Stimulated activated CD8-positive, alpha-beta memory T cell treated with anti-CD3 and anti-CD28 coated beads, Interleukin-7, amount 100 ng/mL, for 48 hours (primary cell): ENCODE results near the gene CD48.
"Not testable (repeated sequence)": the region's sequence is repeated elsewhere in the genome, so short reads cannot be mapped to it uniquely, and the experiment has no call there.

ENCODE experiments used
- DNase-seq, 2 donors: peaks; one replicate each; pipeline ENCODE4 v3.0.0-alpha.2; 2020; ENCODE audit warnings: low read depth in 1 of 2; ENCODE audit errors: extremely low read depth in 1 of 2

The CD48 gene

DNA sequence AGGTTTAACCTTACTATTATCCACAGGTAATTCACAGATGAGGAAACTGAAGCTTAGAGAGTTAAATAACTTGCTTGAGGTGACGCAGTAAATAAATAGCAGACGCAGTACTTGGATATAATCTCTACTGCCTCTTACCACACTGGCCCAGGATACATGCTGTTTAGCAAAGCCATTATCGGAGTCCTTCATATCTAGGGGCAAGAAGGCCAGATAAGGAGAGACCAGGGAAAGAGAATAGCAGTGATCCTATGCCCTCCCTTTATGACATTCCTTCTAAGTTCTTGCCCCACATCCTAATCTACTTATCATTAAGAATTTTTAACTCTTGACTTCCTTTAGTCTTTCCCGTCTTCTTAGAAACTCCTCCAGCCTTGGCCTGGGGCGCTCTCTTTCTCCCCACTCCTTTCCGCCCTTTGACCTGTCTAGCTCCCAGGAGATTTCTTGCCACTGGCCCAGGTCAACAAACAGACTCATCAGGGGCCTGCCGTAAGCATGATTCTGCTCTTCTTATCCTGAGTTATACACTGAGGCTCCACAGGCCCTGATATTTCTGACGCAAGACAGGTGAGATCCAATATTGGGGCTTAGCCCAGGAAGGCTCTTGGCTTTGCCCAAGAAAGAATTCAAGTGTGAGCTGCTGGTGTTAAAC is 53.3 kb downstream of the CD48 start:
- DNase-seq: no peak

DNA sequence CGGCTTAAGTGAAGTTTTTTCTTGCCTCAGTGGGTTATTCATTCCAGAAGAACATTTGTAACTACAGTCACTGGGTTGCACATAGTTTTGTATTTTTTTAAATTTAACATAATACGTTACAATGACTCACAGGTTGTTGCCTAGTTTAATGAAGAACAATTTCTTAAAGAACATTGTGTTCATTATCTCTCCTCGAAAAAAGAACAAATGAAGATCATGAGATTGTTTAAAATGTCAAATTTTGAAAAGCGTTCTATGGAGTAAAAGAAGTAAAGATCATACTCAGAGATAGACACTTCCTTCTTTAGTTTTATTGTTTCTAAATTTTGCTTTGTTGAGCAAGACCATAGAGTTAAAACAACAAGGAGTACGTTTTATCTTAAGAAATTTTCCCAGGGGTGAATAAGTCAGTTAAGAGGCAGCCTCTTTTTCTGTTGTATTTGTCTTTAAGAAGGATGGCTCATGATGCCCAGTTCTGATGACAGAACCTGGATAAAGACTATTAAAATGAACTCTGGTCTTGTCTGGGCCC is 54.3 kb downstream of the CD48 start:
- no peak for DNase-seq

DNA sequence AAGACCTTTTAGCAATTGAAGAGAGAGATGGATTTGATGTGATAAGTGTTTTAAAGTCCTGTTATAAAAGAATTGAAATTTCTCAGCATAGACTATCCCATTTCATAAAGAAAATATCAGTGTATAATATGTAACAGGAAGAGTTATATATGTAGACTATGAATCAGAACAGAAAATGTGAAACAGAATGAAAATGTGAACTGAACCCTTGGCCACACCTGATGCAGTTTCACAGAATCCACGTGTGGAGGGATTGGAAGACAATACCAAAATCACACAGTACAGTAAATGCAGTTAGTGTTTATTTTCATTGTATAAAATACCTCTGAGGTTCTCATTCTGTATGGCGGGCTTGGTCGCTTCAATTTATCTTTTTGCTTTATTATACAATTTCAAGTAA is 54.9 kb downstream of the CD48 start:
- no peak for DNase-seq

DNA sequence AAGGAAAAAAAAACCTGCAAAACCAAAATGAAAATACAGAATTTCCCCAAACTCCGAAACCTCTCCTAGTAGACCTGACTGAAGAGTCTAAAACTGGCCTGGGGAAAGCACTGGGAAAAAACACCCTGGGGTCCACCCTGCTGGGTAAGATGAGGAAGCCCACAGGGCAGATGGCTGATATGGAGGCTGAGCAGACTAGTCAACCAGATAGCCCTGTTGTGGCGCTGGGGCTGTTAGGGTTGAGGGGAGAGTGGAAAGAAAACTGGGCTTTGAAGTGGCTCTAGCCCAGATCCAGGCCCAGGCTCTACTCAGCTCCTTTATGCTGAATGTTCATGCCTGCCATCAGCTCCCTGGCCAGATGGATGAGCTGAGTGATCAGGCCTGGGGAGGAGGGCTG is 58.0 kb downstream of the CD48 start:
- DNase-seq: no peak

DNA sequence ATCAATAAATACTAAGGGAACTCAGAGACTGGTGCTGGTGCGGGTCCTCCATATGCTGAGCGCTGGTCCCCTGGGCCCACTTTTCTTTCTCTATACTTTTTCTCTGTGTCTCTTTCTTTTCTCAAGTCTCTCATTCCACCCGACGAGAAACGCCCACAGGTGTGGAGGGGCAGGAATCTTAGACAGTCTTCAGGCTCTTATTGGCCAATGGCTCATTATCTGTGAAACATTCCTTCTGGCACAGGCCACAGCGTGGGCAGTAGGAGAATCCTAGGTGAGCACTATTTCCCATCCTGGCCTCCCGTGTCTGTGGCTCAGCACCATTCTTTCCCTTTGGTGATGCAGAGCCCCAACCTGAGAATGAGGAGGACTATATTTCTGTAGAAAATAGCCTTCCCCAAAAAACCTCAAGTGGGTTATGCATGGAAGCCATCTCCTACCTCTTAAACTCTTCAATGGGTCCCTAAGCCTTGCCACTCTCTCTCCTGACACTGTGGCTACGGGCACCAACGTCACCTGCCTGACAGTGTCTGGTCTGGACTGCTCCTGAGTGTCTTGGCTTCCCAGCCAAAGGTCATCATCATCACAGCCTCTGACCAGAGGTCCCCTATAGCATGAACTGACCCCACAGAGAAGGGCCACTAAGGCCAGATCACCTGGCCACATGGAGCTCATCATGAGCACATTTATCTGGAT is 58.5 kb downstream of the CD48 start:
- DNase-seq: no peak

DNA sequence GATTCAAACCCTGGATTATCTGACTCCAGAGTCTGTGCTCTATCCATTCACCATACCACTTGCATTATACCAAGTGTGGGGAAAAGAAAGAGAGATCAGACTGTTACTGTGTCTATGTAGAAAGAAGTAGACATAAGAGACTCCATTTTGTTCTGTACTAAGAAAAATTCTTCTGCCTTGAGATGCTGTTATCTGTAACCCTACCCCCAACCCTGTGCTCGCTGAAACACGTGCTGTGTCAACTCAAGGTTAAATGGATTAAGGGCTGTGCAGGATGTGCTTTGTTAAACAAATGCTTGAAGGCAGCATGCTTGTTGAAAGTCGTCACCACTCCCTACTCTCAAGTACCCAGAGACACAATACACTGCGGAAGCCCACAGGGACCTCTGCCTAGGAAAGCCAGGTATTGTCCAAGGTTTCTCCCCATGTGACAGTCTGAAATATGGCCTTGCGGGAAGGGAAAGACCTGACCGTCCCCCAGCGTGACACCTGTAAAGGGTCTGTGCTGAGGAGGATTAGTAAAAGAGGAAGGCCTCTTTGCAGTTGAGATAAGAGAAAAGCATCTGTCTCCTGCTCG is 59.5 kb downstream of the CD48 start:
- not testable (repeated sequence) for DNase-seq

DNA sequence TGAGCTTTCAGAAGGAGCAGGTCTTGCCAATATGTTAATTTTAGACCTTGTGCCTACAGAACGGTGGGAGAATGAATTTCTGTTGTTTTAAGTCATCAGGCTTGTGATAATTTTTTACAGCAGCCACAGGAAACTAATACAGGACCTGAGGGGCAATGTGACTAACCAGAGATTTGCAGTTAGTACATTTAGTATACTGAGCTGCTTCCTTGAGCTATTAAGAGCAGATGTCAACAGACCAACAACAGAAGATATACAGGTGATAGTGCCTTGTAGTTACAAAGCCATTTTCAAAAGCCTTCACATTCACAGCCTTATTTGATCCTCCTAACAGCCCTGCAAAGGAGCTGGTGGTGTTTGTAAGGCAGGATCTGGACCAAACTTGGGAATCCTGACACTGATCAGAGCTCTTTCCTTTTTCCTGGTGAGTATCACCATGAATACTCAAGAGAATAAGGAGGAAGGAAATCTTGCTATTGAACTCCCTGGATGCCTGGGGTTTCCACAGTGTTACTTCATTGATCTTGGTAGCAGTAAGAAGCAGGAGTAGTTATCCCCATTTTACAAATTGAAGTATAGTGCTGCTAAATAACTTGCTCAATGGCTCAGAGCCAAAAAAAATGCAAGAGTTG is 60.1 kb downstream of the CD48 start:
- no peak for DNase-seq

DNA sequence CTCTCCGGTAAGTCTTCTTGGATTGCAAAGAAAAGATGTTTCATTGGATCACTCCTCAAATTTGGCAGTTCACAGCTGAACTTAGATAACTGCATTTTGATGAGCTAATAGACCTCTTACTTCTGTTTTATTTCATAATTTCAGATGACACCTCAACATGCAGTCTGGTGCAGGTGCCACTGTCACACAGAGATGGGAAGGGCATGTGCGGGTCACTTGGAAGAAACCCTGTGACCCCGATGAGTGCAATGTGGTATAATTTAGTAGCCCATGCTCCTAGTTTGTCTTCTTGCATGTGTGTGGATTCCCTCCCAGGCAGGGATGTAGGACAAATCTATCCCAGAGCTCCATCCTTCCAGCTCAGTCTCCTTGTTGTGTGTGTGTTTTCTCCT is 64.3 kb downstream of the CD48 start:
- no peak for DNase-seq

DNA sequence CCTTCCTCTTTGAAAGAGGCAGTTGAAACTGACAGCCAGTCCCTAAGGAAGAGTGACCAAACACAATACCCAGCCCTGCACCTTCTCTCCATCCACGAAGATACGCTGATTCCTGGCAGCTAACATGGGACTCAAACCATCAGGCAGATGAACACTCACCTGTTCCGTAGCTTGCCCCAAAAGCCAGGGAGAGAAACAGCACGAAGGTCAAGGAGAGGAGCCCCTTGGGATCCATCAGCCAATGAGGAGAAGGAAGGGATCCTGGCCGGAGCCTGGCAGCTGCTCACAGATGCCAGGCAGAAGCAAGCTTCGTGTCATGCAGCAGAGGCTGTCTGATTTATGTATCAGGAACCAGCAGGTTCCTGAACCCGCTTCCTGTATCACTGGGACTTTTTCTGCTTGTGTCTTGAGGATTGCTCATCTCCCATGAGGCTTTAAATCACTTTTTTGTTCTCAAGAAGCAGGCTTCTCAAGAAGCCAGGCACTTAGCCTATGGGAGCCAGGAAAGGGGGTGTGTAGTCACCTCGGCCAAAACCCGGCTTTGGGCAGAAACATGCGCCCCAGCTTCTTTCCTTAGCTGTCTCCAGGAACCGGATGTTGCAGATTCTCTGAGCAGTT is 64.8 kb downstream of the CD48 start, which contains the start of gene SLAMF1:
Gene SLAMF1 (minus strand): TSS at position 334 of the 618 bp plus-strand sequence. CDS start 99 bp downstream, at position 235.
- DNase-seq: no peak

DNA sequence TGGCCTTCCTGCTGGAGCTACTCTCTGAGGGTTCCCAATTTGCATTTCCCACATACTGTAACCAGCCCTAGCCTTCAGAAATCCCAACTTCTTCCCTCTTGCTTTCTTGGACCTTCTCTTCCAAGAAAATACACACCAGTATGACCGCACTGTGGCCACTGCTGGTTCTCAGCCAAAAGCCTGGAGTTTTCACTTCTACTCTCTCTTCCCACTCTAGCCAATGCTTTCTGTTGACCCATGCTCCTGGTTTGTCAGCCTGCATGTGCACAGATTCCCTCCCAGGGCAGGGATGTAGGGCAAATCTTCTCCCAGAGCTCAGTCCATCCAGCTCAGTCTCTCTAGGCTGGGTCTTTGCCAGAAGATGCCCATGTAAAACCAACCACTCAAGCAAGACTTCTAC is 65.4 kb downstream of the CD48 start:
- DNase-seq: no peak

DNA sequence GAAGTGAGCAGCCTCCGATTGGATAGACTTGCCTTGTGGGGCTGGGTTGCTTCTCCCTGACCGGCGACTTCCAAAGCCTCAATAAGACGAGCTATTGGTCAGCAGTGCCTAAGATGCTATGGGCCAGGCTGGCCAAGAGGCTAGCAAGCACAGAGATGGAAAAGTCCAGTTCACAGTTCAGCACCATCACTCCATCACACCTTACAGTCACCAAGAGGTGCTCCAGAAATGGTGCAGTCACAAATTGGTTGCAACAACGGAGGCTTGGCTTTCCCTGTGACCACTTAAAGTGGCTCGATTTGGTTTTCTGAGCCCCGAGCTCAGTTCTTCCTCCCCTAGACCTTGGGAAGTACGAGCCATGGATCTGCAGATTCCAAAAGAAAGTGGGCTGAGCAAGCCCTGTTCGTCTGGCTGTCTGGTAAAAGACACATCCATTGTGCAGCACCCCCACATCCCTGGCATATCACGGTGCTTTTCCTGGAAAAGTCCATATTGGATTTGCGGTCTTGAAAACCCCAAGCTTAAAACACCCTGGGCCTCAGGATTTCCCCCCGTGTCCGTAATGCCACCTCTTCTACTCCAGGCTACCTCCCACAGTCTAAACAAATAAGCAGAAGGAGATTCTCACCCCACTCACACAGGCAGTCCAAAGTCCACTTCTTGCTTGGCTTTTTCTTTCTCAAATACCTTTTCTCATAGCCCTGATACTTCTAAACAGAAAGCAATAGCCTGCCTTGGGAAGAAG is 66.1 kb downstream of the CD48 start:
- DNase-seq: no peak

DNA sequence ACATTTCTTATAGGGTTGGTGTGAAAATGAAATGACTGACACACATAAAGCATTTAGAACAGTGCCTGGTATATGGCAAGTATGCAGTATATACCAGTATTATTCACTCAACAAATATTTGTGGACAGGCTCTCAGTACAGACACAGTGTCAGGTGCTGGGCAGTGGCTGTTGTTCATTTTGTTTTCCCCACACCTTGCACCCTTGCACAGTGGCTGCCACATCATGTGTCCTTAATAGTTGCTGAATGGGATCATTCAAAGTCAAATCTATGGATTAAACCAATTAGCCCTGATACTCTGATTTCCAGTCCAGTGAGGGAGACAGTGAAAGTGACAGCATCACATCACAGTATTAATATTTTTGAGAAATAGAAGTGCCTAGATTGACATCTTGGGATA is 67.2 kb downstream of the CD48 start:
- DNase-seq: no peak

DNA sequence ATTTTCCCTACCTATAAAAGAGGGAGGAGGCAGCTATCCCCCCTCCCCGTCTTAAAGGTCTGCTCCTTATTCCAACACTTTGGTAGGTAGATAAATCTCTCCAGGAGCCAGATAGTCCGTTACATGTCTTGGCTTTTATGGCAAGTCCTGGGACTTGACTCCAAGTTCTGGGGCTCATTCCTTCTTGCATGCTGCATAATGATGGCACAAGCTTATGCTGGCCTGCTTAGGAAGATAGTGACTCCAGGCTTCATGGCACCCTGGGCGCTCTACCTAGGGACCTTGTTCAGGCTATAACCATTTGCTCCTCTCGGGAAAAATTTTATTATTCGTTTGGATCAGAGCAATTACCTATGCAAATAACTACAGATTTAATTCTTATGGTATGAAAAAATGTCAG is 68.5 kb downstream of the CD48 start:
- no peak for DNase-seq

DNA sequence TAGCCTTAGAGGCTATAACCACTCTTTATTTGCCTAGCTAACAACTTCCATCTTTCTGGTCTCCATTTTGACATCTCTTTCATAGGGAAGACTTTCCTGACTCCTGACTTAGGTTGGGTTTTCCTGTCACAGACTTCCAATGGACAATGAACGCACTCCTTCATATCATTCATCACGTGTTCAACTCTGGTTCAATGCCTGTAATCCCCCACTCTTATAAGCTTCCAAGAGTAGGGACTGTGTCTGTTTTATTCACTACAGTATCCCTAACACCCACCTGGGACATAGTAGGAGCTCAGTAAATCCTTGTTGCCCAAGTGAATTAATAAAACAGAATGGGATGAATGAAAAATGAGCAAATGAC is 69.4 kb downstream of the CD48 start:
- DNase-seq: no peak

DNA sequence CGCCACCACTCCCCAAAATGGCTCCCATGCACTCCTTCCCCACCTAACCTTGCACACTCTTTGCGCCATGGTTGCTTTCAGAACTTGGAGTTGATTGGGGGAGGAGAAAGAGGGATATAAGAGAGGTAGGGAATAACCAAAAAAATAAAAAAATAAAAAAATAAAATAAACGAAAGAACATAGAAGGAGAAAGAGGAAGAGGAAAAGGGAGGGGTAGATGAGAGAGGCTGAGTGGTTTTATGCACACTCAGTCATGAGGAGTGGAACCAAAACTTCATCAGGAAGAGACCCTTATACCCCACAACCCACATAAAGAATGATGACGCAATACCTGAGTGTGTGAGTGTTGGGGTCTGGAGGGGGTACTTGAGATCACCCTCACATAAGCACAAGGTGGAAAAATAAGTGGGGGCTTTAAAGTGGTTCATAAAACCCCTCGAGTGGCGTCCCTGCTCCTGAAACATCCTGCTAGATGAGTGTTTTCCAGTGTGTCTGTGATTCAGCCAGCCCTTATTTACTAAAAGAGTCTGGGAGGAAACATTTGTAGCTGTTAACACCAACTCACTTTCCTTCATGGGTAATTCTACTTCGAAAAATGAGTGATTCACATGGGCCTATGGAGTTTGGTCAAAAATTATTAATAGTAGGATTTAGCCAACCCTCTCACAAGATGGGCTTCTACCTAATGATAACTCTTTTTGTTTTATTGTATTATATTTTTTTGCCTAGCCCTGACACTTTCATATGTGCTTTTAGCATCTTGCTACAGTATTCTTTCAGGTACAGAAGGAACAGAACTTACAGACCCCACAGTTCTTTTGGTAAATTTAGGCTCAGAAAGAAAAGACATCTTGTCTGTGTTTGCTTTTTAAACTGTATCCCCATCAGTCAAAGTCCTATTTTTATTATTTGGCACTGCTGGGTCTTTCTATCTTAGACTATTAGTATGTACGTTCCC is 70.0 kb downstream of the CD48 start:
- no peak for DNase-seq

DNA sequence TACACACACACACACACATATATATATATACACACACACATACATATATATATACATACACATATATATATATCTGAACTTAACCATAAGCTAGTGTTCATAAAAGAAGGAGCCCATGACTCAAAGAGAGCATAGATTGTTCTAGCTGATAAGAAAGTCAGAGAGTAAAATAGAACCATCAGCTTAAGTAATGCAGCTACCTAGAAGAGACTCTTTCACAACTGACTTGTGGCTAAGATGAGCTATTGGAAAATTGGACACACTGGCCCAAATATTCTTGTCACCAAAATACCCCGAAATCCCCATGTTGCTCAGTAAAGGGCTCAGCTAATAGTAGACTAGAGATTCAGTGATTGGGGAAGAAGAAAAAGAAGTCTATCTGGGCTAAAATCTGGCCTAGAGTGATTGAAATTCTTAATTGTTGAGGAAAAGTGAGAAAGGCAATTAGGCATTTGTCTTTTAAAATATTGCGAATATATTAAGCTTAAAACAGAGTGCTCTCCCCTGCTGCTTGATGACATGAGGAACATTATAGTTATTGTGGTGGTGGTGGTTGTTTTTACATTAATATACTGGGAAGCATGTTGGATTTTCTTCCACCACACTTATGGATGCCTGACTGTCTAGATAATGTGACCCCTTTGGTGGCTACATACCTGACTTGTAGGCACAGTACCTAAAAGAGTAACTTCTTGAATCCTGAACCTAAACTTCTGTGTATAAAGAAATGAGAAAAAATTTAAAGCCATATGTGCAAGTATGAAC is 71.1 kb downstream of the CD48 start:
- no peak for DNase-seq

DNA sequence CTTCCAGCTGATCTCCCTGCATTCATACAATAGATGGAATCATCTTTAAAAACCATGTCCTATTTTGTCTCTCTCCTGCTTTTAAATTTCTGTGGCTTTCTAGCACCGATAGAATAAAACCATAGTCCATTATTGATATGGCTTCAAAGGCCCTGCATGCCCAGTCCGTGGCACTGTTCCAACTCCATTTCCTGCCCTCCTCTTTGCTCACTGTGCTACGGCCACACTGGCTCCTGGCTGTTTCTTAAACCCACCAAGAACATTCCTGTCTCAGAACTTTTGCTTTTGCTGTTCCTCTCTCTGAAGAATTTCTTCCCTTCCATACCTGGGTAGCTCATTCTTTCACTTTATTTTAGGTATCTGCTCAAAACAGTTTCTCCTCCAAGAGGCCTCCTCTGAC is 72.0 kb downstream of the CD48 start:
- DNase-seq: no peak

DNA sequence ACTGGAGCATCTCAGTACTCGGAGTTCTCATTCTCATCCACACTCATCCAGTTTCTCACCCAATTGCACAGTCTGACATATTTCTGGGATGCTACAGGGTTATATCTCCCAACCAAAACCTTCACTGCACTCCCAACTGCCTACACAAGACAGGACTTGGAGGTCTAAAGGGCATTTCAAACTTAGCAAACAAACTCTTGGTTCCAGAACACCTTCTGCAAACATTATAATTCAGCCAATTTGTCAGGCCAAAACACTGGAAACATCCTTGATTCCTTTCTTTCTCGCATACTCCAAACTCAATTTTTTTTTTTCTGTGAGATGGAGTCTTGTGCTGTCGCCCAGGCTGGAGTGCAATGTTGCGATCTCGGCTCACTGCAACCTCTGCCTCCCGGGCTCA is 72.7 kb downstream of the CD48 start:
- no peak for DNase-seq

DNA sequence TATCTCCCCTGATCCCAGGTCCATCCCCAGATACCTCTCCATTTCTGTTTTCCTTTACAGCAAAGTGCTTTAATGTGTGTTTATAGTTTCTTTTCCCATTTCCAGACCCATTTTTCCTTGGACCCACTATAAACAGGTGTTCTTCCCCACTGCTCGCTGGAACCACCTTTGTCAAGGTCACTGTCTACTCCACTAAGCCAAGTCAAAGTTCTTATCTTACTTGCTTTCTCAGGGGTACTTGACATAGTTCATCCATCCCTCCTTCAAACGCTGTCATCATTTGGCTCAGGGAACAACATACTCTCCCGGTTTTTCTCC is 73.1 kb downstream of the CD48 start:
- no peak for DNase-seq
